Dendritic cell treated with granulocyte-macrophage colony-stimulating factor and Interleukin-4, amounts not matched to agents 40 ng/mL and 50 ng/mL, for 4 days (primary cell): ENCODE results near the gene MTG1.

Experiments
- H3K27ac Mint-ChIP-seq: one replicate; pipeline ENCODE4 v1.8.0; 2022; ENCODE audit warnings: mild to moderate bottlenecking, mixed read lengths
- H3K27me3 Mint-ChIP-seq: one replicate; pipeline ENCODE4 v1.8.0; 2022; ENCODE audit warnings: mild to moderate bottlenecking, mixed read lengths
- H3K36me3 Mint-ChIP-seq: one replicate; pipeline ENCODE4 v1.8.0; 2022; ENCODE audit warnings: low read depth, mixed read lengths
- H3K4me1 Mint-ChIP-seq: one replicate; pipeline ENCODE4 v1.8.0; 2022; ENCODE audit warnings: low read depth, mixed read lengths
- H3K4me3 Mint-ChIP-seq: one replicate; pipeline ENCODE4 v1.8.0; 2022; ENCODE audit warnings: mild to moderate bottlenecking, moderate library complexity, mixed read lengths
- H3K9me3 Mint-ChIP-seq: one replicate; pipeline ENCODE4 v1.8.0; 2022; ENCODE audit warnings: mixed read lengths
- intact Hi-C: fragments of 100-400 bp; cut with micrococcal nuclease; formaldehyde crosslinking; loops from one replicate; pipeline ENCODE4 v1.15.0; 2022

MTG1 gene

GRCh38 chr10:133444342-133445267 is 50.6 kb downstream of the MTG1 start:
- Mint-ChIP-seq H3K4me3 (no peak overlapping the region), H3K27ac (no peak overlapping the region), H3K27me3 (peaks cover 15% of the 10 kb centered on the region), H3K4me1 (peaks cover 11% of the 10 kb centered on the region), H3K9me3 (peaks cover 47% of the 10 kb centered on the region), H3K36me3 (no peaks in the 10 kb centered on the region)
- intact Hi-C loops = loop anchor here (5.0 kb wide), 1 partner anchor 128 kb away; no protein-coding TSS in a partner anchor

- Mint-ChIP-seq H3K36me3 (no peaks in the 10 kb centered on the region), H3K9me3 (peaks cover 47% of the 10 kb centered on the region), H3K4me1 (peaks cover 11% of the 10 kb centered on the region), H3K27me3 (peaks cover 15% of the 10 kb centered on the region), H3K4me3 (no peak overlapping the region), H3K27ac (no peak overlapping the region)
- intact Hi-C loops = no loop called here
These were observed 51.3 kb downstream of the MTG1 start for GRCh38 chr10:133445268-133445732.

GRCh38 chr10:133445751-133446708 is 52.1 kb downstream of the MTG1 start:
- Mint-ChIP-seq H3K4me3 (no peak overlapping the region), H3K27ac (no peak overlapping the region), H3K36me3 (no peaks in the 10 kb centered on the region), H3K27me3 (peaks cover 17% of the 10 kb centered on the region), H3K4me1 (peaks cover 11% of the 10 kb centered on the region), H3K9me3 (peaks cover 47% of the 10 kb centered on the region)
- intact Hi-C loops = no loop called here

- Mint-ChIP-seq H3K4me1 (peaks cover 11% of the 10 kb centered on the region), H3K9me3 (peaks cover 47% of the 10 kb centered on the region), H3K27ac (no peak overlapping the region), H3K4me3 (no peak overlapping the region), H3K27me3 (peaks cover 15% of the 10 kb centered on the region), H3K36me3 (no peaks in the 10 kb centered on the region)
- intact Hi-C loops = no loop called here
These were observed 53.0 kb downstream of the MTG1 start for GRCh38 chr10:133446979-133447378.

GRCh38 chr10:133448120-133448519 is 54.2 kb downstream of the MTG1 start:
- Mint-ChIP-seq H3K4me1 (peaks cover under 1% of the 10 kb centered on the region), H3K9me3 (peaks cover 47% of the 10 kb centered on the region)

GRCh38 chr10:133451346-133451745 is 57.4 kb downstream of the MTG1 start:
- Mint-ChIP-seq H3K36me3 (no peaks in the 10 kb centered on the region), H3K9me3 (peaks cover 32% of the 10 kb centered on the region), H3K27ac (no peak overlapping the region), H3K27me3 (peaks cover 7% of the 10 kb centered on the region), H3K4me1 (no peaks in the 10 kb centered on the region), H3K4me3 (no peak overlapping the region)
- intact Hi-C loops = no loop called here

More at GRCh38 chr10:133448120-133448519, 54.2 kb downstream of the MTG1 start:
- Mint-ChIP-seq H3K27ac (no peak overlapping the region), H3K27me3 (peaks cover 15% of the 10 kb centered on the region), H3K4me3 (no peak overlapping the region), H3K36me3 (no peaks in the 10 kb centered on the region)
- intact Hi-C loops = no loop called here

- no peak overlapping the region for H3K27ac Mint-ChIP-seq
- peaks cover 2% of the 10 kb centered on the region for H3K27me3 Mint-ChIP-seq
- no peaks in the 10 kb centered on the region for H3K36me3 Mint-ChIP-seq
- peaks cover 21% of the 10 kb centered on the region for H3K9me3 Mint-ChIP-seq
- no peak overlapping the region for H3K4me3 Mint-ChIP-seq
- intact Hi-C loops = no loop called here
- no peaks in the 10 kb centered on the region for H3K4me1 Mint-ChIP-seq
These were observed 58.5 kb downstream of the MTG1 start for GRCh38 chr10:133452453-133452852.

GRCh38 chr10:133453516-133454203 is 59.7 kb downstream of the MTG1 start, which contains the start of gene SCART1:
Gene SCART1 (plus strand): TSS chr10:133453945. CDS start chr10:133453998, 53 bp downstream.
- H3K27ac Mint-ChIP-seq = no peak within 1 kb of the TSS
- peaks cover 2% of the 10 kb centered on the region for H3K27me3 Mint-ChIP-seq
- peaks cover 9% of the 10 kb centered on the region for H3K9me3 Mint-ChIP-seq
- intact Hi-C loops = no loop called here
- H3K36me3 Mint-ChIP-seq = no peaks in the 10 kb centered on the region
- H3K4me3 Mint-ChIP-seq = no peak within 1 kb of the TSS
- no peaks in the 10 kb centered on the region for H3K4me1 Mint-ChIP-seq

- Mint-ChIP-seq H3K9me3 (peaks cover 2% of the 10 kb centered on the region), H3K4me3 (no peak overlapping the region)
- intact Hi-C loops = no loop called here
These were observed 60.4 kb downstream of the MTG1 start for GRCh38 chr10:133454204-133454893.

GRCh38 chr10:133455196-133455595 is 61.2 kb downstream of the MTG1 start:
- H3K27me3 Mint-ChIP-seq = peaks cover 2% of the 10 kb centered on the region
- no peaks in the 10 kb centered on the region for H3K4me1 Mint-ChIP-seq
- intact Hi-C loops = no loop called here
- H3K27ac Mint-ChIP-seq = no peak overlapping the region
- H3K9me3 Mint-ChIP-seq = no peaks in the 10 kb centered on the region
- H3K36me3 Mint-ChIP-seq = no peaks in the 10 kb centered on the region
- H3K4me3 Mint-ChIP-seq = no peak overlapping the region

More at GRCh38 chr10:133454204-133454893, 60.4 kb downstream of the MTG1 start:
- Mint-ChIP-seq H3K4me1 (no peaks in the 10 kb centered on the region), H3K36me3 (no peaks in the 10 kb centered on the region), H3K27me3 (peaks cover 2% of the 10 kb centered on the region), H3K27ac (no peak overlapping the region)

- Mint-ChIP-seq H3K4me1 (no peaks in the 10 kb centered on the region), H3K27me3 (peaks cover 2% of the 10 kb centered on the region), H3K4me3 (no peak overlapping the region), H3K36me3 (no peaks in the 10 kb centered on the region), H3K27ac (no peak overlapping the region), H3K9me3 (no peaks in the 10 kb centered on the region)
- intact Hi-C loops = no loop called here
These were observed 61.7 kb downstream of the MTG1 start for GRCh38 chr10:133455611-133456031.

GRCh38 chr10:133456041-133456951 is 62.3 kb downstream of the MTG1 start:
- intact Hi-C loops = no loop called here
- H3K27ac Mint-ChIP-seq = no peak overlapping the region
- H3K36me3 Mint-ChIP-seq = no peaks in the 10 kb centered on the region
- no peaks in the 10 kb centered on the region for H3K4me1 Mint-ChIP-seq
- H3K9me3 Mint-ChIP-seq = no peaks in the 10 kb centered on the region
- no peaks in the 10 kb centered on the region for H3K27me3 Mint-ChIP-seq
- H3K4me3 Mint-ChIP-seq = no peak overlapping the region
